ENCODE measurements around the gene SIGLECL1.

DNA sequence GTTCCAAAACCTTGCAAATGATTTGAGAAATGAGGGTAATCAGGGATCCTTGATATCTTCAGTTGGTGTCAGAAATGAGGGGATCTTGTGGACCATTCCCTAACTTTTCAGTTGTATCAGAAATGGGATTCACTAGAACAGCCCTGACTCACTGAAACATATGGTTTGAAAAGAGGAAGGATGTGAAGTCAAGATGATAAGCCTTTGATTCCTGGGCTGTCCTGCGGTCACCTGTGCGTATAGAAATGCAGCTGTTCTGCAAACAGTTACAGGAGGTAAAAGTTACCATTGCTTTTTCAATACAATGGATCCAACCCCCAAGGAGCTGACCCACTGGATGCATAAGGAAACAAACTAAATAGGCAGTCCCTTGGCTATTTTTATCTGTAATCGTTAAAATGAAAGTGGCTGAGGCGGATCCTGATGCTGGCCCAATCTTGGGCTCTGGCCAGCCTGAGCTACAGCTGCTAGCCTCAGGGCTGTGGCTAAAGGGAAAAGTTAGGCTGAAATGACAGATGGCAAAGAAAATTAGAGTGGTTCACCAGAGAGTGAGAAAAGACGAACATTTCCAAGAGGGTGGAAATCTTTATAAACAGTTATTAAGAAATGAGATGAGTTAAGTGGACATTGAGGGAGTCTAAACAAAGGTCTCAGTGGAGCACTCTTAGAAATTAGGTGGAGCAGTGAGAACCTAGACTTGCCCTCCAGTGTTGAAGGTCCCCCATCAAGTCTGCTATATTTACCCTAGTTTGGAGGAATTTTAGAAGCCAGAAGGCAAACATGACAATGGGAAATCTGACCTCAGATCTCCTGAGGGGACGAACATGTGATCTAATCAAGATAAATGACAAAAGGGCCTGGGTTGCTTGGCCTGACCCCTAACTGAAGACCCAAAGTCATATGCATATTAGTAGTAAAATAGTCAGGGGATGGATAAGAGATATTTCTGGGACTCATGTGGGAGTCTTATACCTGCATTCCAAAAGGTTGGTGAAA, 7.6 kb downstream of the SIGLECL1 start:
- TF ChIP-seq CTCF (IDR thresholded peaks at IDR 0.05; ENCODE audit: low read depth, low read length, poor library complexity, severe bottlenecking) = no peak
- no peak for TF ChIP-seq EZH2phosphoT487 (IDR thresholded peaks at IDR 0.05; ENCODE audit: borderline replicate concordance, low read length)

All from DOHH2 (cell line).